Thyroid gland (tissue), 4 donors: ENCODE results near the gene TBX2.

ENCODE experiments used
- CTCF ChIP-seq, 6 experiments: fragments of 200-600 bp in 3 of 6; fragments of 450-650 bp in 3 of 6; sonication (generic) in 3 of 6; IDR thresholded peaks; one replicate each; pipeline ENCODE4 v1.5.1; 2016 to 2019; ENCODE audit warnings: antibody characterized with exemption in 6 of 6, mild to moderate bottlenecking in 2 of 6, inconsistent platforms in 1 of 6, moderate library complexity in 1 of 6
- POLR2A ChIP-seq, 2 donors: fragments of 450-650 bp; IDR thresholded peaks; one replicate each; pipeline ENCODE4 v1.6.1; 2017; ENCODE audit warnings: antibody characterized with exemption in 2 of 2, mild to moderate bottlenecking in 2 of 2, moderate library complexity in 1 of 2

- no peak for TF ChIP-seq CTCF (IDR thresholded peaks at IDR 0.05)
- no peak for TF ChIP-seq POLR2A (IDR thresholded peaks at IDR 0.05)
Observed at GRCh38 chr17:61422116-61422799, 22.6 kb downstream of the TBX2 start.
